ENCODE measurements around the gene OSBPL3.

- TF ChIP-seq CTCF (optimal IDR thresholded peaks at IDR 0.05 in 1 of 3, IDR thresholded peaks at IDR 0.05 in 1 of 3, conservative IDR thresholded peaks at IDR 0.05 in 1 of 3; ENCODE audit: extremely low read depth in 1 of 3, insufficient read depth in 2 of 3, low read length in 3 of 3) (no peak), EZH2 (IDR thresholded peaks at IDR 0.05; ENCODE audit: low read length) (no peak)
Measured at GRCh38 chr7:24903559-24903958, 76.4 kb downstream of the OSBPL3 start.
